ENCODE data around the gene SLC16A1.
"Not testable (repeated sequence)": the region's sequence is repeated elsewhere in the genome, so short reads cannot be mapped to it uniquely, and the experiment has no call there.

SLC16A1 gene

GRCh38 chr1:112889052-112889768, 66.8 kb downstream of the SLC16A1 start:
- no peak for TF ChIP-seq TARDBP (IDR thresholded peaks at IDR 0.05)
- no peak for TF ChIP-seq SP1 (IDR thresholded peaks at IDR 0.05)
- no peak for TF ChIP-seq BHLHE40 (IDR thresholded peaks at IDR 0.05; ENCODE audit: borderline replicate concordance)
- TF ChIP-seq PKNOX1 (IDR thresholded peaks at IDR 0.05) = no peak
- no peak for TF ChIP-seq SUZ12 (IDR thresholded peaks at IDR 0.05)
- no peak for TF ChIP-seq FOXM1 (IDR thresholded peaks at IDR 0.05; ENCODE audit: borderline replicate concordance)
- TF ChIP-seq L3MBTL2 (conservative IDR thresholded peaks at IDR 0.05) = no peak
- no peak for TF ChIP-seq LEF1 (IDR thresholded peaks at IDR 0.05; ENCODE audit: borderline replicate concordance)
- no peak for TF ChIP-seq NFRKB (IDR thresholded peaks at IDR 0.05)
- TF ChIP-seq ELF4 (IDR thresholded peaks at IDR 0.05) = no peak
- no peak for TF ChIP-seq FOXA1 (IDR thresholded peaks at IDR 0.05)
- no peak for TF ChIP-seq HDGF (IDR thresholded peaks at IDR 0.05; ENCODE audit: borderline replicate concordance)
- no peak for TF ChIP-seq ARNT (IDR thresholded peaks at IDR 0.05)
- no peak for DNase-seq (ENCODE audit: extremely low spot score)
- POLR2A ChIA-PET = interaction anchor here (0.8 to 1.6 kb wide), 2 partner anchors 10 to 48 kb away, joined by 3 to 4 read pairs; no protein-coding TSS in a partner anchor
- CTCF ChIA-PET = interaction anchor here (1.0 to 1.9 kb wide), 2 partner anchors 153 to 183 kb away, joined by 3 to 4 read pairs; partner anchors contain the start of gene LRIG2

GRCh38 chr1:112888630-112889029, 67.4 kb downstream of the SLC16A1 start:
- ChIA-PET POLR2A (no interaction called here), CTCF (interaction anchor here (1.9 kb wide), 1 partner anchor 184 kb away, joined by 4 read pairs; the partner anchor contains the start of gene LRIG2)
- no peak for TF ChIP-seq NFRKB (IDR thresholded peaks at IDR 0.05)
- TF ChIP-seq SP1 (IDR thresholded peaks at IDR 0.05) = no peak
- TF ChIP-seq ARNT (IDR thresholded peaks at IDR 0.05) = no peak
- TF ChIP-seq HDGF (IDR thresholded peaks at IDR 0.05; ENCODE audit: borderline replicate concordance) = no peak
- no peak for TF ChIP-seq BHLHE40 (IDR thresholded peaks at IDR 0.05; ENCODE audit: borderline replicate concordance)
- no peak for TF ChIP-seq LEF1 (IDR thresholded peaks at IDR 0.05; ENCODE audit: borderline replicate concordance)
- TF ChIP-seq ZNF384 (IDR thresholded peaks at IDR 0.05) = no peak
- TF ChIP-seq CTBP1 (IDR thresholded peaks at IDR 0.05; ENCODE audit: borderline replicate concordance) = no peak
- no peak for TF ChIP-seq FOXK2 (IDR thresholded peaks at IDR 0.05)
- no peak for TF ChIP-seq TARDBP (IDR thresholded peaks at IDR 0.05)
- no peak for TF ChIP-seq FOXM1 (IDR thresholded peaks at IDR 0.05; ENCODE audit: borderline replicate concordance)
- TF ChIP-seq ELF4 (IDR thresholded peaks at IDR 0.05) = no peak
- TF ChIP-seq L3MBTL2 (conservative IDR thresholded peaks at IDR 0.05) = no peak
- no peak for TF ChIP-seq FOXA1 (IDR thresholded peaks at IDR 0.05)
- TF ChIP-seq SUZ12 (IDR thresholded peaks at IDR 0.05) = no peak
- no peak for TF ChIP-seq PKNOX1 (IDR thresholded peaks at IDR 0.05)
- DNase-seq (ENCODE audit: extremely low spot score) = no peak

- TF ChIP-seq L3MBTL2 (conservative IDR thresholded peaks at IDR 0.05) (no peak), HDGF (IDR thresholded peaks at IDR 0.05; ENCODE audit: borderline replicate concordance) (no peak), PKNOX1 (IDR thresholded peaks at IDR 0.05) (no peak), TARDBP (IDR thresholded peaks at IDR 0.05) (no peak), SP1 (IDR thresholded peaks at IDR 0.05) (no peak)
- ChIA-PET CTCF (no interaction called here), POLR2A (no interaction called here)
- DNase-seq (ENCODE audit: extremely low spot score) = no peak
Measured at GRCh38 chr1:112887599-112888283, 68.3 kb downstream of the SLC16A1 start.

- POLR2A ChIA-PET; CTCF ChIA-PET; DNase-seq (ENCODE audit: extremely low spot score): not testable (repeated sequence)
Measured at GRCh38 chr1:112884996-112885395, 71.0 kb downstream of the SLC16A1 start.

GRCh38 chr1:112882271-112882744, 73.7 kb downstream of the SLC16A1 start:
- TF ChIP-seq BHLHE40 (IDR thresholded peaks at IDR 0.05; ENCODE audit: borderline replicate concordance) = no peak
- no peak for TF ChIP-seq SUZ12 (IDR thresholded peaks at IDR 0.05)
- TF ChIP-seq TARDBP (IDR thresholded peaks at IDR 0.05) = no peak
- TF ChIP-seq L3MBTL2 (conservative IDR thresholded peaks at IDR 0.05) = no peak
- TF ChIP-seq FOXM1 (IDR thresholded peaks at IDR 0.05; ENCODE audit: borderline replicate concordance) = no peak
- no peak for TF ChIP-seq ELF4 (IDR thresholded peaks at IDR 0.05)
- TF ChIP-seq FOXA1 (IDR thresholded peaks at IDR 0.05) = no peak
- TF ChIP-seq NFRKB (IDR thresholded peaks at IDR 0.05) = no peak
- TF ChIP-seq FOXK2 (IDR thresholded peaks at IDR 0.05) = no peak
- TF ChIP-seq SP1 (IDR thresholded peaks at IDR 0.05) = no peak
- no peak for TF ChIP-seq ZNF384 (IDR thresholded peaks at IDR 0.05)
- no peak for TF ChIP-seq PKNOX1 (IDR thresholded peaks at IDR 0.05)
- no peak for TF ChIP-seq LEF1 (IDR thresholded peaks at IDR 0.05; ENCODE audit: borderline replicate concordance)
- no peak for TF ChIP-seq HDGF (IDR thresholded peaks at IDR 0.05; ENCODE audit: borderline replicate concordance)
- no peak for TF ChIP-seq ARNT (IDR thresholded peaks at IDR 0.05)
- TF ChIP-seq CTBP1 (IDR thresholded peaks at IDR 0.05; ENCODE audit: borderline replicate concordance) = no peak
- no peak for DNase-seq (ENCODE audit: extremely low spot score)
- POLR2A ChIA-PET = interaction anchor here (1.5 to 2.3 kb wide), 2 partner anchors 74 to 191 kb away, joined by 3 to 10 read pairs; partner anchors contain the start of genes LRIG2 and SLC16A1
- CTCF ChIA-PET = interaction anchor here (0.5 to 2.2 kb wide), 6 partner anchors 72 to 458 kb away, joined by 3 to 13 read pairs (median 5); partner anchors contain the start of genes LRIG2 and PPM1J

All from HEK293T (cell line).